NCI-H1417 treated with DMSO at 0.1 percent for 48 hours (cell line): ENCODE measurements around the gene BOK.

Experiments used
- DNase-seq: peaks from one replicate; lab custom pipeline; 2025; lab: John Stamatoyannopoulos, UW

The BOK gene

DNA sequence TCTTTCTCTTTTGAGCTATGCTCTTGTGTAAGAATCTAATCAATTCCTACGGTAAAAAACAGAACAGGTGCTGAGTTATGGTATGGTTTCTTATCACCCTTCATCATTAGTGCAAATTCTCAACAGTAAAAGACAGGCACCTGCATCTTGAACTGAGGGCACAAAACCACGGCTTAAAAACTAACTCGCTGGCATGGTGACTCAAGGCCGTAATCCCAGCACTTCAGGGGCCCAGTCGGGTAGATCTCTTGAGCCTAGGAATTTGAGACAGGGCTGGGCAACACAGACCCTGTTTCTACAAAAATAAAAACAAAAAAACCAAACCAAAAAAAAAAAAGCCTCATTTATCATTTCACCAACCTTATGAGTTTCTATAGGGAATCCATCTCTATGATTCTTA, 45.1 kb downstream of the BOK start:
- DNase-seq: no peak

DNA sequence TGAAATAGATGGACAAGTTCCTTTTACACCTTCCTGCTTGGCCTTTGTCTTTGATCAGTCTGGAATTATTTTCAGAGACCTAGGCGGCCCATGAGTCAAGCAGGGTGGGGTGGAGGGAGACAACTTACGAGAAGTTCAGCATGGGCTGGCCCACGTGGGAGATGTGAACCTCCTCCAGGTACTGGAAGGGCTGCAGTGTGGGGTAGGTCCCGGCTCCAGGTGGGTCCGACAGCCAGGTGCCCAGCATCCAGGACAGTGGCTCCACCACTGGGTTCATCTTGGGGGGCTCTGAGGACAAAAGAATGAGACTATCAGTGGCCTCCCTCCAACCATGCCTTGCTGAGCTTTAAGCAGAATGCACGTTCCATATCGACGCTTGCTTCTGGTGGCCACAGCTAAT, 47.6 kb downstream of the BOK start:
- DNase-seq: no peak

DNA sequence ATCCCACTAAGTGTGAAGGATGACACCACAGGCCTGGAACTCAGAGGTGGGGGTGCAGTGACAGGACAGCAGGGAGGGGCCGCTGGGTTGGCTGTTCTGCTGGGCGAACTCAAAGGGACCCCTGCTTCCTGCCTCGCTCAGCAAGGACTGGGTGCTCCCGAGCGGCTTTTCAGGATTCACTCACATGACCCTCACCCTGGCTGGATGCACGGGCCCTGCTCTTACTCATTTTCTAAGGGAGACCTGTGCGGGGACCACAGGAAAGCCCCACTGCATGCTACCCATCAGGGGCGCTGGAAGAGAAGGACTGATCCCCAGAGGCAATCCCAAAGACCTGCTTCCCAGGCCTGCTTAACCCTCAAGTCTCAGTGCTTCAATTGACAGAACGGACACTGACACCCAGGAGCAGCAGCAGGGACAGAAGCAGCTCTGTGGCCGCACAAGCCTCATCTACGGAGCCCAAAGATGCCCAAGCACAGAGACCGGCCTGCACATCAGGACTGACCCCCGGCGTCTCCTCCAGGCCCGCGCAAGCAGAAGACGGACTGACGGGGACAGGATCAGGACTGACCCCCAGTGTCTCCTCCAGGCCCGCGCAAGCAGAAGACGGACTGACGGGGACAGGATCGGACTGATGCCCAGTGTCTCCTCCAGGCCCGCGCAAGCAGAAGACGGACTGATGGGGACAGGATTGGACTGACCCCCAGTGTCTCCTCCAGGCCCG, 48.8 kb downstream of the BOK start:
- no peak for DNase-seq

DNA sequence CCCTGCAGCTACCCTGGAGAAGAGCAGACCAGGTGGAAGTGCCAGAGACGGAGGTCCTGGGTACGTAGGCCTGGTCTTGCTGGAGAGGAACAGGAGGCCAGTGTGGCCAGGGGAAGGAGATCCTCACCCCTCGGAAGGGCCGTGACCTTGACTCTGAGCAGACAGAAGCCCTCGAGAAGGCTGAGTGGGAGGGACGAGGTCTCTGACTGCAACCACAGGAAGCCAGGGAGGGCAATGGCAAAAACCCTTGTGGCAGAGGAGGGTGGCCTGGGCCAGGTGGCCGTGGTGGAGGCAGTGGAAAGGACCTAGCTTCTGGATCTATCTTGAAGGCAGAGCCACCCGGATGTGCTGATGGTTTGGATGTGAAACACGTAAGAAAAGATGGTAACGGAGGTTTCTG, 50.3 kb downstream of the BOK start:
- no peak for DNase-seq

DNA sequence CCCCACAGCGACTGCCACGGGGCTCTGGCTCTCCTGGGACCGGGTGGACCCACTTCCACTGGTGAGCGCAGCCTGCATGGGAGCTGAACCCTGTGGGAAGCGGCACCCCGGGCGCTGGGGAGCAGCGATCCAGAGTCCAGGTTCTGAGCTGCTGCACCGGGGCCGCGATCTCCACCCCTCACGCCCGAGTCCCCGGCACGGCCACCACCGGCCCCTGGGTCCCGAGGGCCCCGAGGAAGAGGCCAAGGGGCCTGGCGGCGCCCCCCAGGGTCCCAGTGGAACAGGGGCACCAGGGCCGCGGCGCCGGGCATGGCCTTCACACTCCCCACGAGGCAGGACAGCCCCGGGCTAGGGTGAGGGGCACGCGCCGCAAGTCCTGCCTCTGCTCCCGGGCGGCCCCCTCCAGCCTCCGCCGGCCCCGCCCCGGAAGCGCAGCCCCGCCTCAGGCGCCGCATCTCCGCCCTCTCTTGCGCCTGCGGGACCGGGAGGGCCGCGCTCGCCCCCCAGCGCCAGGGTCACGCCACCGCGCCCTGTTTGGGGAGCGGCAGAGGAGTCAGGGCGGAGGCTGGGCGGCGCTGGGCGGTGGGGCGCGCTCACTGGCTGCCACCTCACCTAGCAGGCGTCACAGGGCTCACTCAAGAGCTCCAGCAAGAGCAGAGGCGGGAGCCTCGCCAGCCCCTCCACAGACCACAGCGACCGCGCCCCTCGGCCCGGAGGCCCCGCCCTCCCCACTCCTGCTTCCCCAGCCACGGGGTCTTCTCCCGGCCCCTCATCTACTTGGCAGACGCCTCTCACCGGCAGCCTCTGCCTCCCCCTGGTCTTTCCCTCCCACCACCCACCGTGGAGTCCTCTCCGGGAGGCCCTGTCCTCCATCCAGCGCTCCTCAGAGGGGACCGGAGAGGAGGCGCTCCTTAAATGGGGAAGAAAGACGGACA, 51.6 kb downstream of the BOK start:
- no peak for DNase-seq

DNA sequence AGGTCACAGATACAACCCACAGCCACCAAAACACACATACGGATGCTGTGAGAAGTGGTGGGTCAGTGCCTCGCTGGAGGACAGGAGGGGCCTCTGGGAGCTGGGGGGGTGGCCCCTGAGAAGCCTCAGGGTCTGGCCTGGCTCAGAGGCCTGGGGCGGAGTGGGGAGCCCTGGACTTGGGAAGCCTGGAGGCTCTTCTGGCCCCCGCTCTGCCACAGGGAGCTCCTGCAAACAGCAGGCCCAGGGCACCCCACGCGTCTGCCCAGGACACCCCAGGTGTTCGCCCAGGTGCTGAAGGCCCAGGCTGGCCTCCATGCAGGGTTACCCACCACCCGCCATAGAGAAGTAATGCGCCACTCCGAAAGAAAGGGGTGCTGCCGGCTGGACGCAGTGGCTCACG, 52.5 kb downstream of the BOK start:
- DNase-seq: no peak

DNA sequence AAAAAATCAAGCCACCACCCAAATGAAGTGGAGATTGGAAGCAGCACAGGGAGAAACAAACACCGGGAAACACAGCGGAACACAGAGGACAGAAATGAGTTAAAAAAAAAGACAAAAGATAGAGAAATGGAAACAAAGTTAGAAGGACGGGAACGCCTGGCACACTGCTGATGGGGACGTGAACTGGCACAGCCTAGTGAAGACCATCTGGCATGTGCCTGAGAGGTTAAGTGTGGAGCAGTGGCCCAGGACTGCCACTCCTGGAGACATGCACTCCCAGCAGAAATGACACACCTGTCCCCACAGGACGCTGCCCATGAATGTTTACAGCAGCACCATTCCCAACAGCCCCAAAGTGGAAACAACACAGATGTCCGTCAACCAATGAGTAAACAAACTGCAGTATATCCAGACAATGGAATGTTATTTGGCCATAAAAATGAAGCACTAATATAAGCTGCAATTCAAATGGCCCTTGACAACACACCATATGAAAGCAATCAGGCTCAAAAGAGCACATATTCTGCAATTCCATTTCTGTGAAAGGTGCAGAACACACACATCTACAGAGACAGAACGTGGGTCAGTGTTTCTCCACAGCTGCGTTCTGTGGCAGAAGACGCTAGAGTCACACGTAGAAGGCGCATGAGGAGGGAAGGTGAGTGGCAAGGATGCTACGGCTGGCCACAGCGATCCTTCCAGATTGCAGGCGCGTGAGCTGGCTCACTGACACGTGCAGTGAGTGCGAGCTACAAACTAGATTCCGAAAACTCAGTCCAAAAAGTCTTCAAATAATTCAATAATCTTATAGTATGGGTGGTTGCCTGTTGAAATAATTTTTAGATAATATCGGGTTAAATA, 53.8 kb downstream of the BOK start:
- DNase-seq: no peak

DNA sequence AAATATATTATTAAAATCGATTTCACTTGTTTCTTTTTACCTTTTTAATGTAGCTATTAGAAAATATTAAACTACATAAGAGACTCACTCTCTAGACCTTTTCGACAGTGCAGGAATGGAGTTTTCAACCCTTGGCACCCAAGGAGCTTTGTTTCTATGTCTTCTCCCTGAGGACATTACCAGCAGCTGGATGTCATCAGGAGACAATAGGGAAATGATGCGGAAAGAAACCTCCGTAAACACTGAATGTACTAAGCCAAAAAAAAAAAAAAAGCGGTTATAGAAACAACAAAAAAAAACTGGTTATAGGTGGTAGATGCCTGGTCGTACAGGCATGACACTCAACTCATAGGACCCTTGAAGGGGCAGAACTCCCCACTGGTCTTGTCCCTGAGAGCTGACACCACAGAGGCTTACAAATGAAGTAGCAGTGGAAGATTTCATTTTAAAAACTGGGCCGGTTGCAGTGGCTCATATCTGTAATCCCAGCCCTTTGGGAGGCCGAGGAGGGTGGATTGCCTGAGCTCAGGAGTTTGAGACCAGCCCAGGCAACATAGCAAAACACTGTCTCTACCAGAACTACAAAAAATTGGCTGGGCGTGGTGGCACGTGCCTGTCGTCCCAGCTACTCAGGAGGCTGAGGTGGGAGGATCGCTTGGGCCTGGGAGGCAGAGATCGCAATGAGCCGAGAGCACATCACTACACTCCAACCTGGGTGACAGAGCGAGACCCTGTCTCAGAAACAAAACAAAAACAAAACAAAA, 54.7 kb downstream of the BOK start:
- DNase-seq: no peak

DNA sequence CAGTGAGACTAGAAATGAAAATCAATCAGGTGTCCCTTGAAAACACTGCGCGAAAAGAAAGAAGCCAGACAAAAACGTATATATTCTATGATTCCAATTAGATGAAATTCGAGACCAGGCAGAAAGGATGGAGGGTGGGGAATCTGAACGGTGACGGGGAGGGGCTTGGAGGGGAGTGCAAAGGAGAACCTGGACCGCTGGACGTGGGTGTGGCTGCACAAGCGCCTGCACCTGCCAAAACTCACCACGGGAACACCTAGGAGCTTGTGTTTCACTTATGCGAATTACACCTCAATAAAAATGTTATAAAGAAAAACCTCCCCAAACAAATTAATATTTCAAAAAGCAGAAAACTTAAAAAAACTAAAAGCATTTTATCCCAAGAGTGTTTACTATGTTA, 56.5 kb downstream of the BOK start:
- DNase-seq: no peak

DNA sequence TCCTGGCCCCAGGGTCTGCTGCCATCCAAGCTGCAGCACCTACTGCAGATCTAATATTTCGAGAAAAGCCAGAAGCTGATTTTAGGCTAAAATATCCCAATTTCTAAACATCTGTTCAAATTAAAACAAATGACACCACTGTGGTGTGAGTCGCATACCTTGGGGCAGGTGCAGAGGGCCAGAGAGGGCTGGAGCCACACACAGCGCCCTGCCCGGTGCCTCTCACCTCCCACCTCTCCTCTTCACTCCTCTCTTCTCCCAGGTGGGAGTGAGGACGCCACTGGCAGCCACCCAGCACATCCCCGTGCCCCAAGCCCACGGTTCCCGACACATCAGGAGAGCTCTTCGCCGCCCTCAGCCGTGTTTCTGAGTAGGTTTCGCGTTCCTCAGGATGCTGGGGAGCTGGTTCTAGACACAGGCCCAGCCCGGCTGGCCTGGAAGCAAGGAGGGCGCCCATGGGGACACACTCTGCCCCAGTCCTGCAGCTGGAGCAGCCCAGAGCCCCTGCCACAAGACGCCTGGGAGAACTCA, 57.0 kb downstream of the BOK start:
- no peak for DNase-seq

DNA sequence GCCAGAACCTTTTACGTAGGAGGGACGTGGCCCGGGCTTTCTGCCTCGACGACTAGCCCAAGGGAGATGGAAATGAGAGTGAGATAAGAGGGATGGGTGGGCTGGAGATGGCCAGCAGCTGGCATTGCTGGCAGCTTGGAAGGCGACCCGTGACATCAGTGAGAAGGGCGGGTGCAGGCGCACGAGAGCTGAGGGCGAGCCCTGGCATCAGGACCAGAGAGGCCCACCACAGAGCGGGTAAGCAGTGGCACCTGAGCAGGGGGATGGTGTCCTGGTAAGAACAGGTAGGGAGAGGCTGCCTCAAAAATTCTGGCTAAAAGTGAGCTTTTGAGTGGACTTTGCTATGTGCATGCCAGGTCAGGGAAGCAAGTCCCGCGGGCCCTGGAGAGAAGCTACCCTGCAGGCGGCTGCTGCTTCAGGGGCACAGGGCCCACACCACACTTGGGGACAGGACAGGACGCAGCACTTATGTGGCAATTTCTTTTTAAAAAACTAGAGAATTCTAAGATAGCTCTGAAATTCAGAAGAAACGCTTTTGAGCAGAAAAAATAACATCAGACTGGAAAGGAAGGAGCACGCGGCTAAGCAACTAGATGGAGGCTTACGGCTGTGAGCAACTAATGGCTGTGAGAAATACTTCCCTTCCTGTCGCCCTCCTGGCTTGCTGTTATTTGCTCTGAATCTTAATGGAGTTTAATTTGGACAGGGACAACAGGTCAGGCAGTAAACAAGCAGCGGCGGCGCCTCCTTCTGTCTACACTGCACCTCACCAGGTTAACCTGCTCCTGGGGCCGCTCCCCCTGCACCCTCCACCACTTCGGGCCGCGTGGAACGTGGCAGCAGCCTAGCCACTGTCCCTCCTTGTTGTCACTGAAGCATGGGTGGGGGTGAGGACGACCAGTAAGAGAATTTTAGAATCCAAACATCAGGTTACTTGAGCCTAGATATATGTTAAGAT, 57.9 kb downstream of the BOK start:
- no peak for DNase-seq

DNA sequence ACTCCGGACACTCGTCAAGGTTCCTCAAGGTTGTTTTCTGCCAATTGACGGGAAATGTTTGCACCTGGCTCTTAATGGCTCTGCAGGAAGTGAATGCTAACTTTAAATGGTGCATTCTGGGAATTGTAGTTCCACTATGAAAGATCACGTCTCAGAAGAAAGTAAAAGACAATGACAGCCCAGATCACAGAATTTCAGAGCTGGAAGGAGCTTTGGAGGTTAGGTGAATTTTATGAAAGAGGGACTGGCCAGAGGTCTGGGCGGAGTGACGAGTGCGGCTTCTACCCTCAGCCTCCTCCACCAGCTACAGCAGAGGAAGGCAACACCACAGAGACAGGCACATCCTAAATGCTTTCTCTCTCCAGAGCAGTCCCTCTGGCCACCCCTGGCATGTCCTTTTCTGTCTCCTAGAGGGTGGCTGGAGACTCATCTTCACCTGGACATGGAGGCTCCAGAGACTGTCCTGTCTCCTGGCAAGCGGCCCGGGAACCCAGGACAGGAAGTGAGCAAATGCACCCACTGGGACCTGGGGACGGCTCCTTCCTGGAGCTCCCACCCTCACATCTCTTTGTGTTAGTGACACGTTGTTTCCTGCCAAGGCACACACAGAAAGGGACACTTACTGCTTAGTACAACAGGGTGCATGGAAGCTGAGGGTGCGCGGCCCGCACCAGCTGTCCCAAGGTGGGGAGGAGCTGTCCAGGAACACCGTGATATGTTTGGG, 59.0 kb downstream of the BOK start:
- DNase-seq: no peak

DNA sequence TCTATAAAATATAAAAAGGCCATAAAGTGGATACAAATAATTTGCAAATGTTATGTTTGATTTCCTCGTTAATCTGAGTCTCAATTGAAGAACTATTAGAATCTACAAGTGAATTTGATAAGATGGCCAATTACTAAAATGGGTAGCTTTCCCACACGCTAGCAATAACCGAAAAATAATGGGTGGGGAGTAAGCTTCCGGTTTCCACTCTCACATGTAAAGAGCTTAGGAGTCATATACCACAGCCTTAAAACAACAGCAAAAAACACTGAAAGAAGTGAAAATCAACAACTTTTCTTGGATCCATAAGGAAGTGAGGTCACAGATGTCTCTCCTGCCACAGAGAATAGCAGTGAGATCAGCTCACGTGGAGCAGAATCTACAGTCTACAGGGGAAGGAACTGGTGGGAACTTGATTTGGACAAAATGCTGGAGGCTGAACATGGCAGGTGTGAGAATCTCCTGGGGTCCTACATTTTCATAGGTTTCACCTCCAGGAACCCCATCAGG, 59.8 kb downstream of the BOK start:
- no peak for DNase-seq

DNA sequence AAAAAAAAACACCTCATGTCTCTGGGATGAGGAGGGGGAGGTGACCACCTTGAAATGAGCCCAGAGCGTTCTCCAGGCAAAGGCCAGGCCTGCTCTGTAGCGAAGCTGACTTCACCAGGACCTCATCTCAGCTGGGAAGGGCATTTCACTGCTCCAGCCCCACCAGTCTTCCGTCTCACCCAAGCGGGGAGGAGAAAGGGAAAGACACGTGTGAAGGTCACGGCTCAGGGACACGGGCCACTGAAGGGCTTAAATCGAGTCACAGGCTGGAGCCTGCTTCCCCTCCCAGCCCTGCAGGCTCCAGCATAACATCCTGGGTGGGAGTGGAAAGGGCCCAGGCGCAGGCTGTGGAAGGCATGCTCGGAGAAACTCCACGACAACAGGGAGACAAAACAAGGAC, 60.3 kb downstream of the BOK start:
- DNase-seq: no peak

DNA sequence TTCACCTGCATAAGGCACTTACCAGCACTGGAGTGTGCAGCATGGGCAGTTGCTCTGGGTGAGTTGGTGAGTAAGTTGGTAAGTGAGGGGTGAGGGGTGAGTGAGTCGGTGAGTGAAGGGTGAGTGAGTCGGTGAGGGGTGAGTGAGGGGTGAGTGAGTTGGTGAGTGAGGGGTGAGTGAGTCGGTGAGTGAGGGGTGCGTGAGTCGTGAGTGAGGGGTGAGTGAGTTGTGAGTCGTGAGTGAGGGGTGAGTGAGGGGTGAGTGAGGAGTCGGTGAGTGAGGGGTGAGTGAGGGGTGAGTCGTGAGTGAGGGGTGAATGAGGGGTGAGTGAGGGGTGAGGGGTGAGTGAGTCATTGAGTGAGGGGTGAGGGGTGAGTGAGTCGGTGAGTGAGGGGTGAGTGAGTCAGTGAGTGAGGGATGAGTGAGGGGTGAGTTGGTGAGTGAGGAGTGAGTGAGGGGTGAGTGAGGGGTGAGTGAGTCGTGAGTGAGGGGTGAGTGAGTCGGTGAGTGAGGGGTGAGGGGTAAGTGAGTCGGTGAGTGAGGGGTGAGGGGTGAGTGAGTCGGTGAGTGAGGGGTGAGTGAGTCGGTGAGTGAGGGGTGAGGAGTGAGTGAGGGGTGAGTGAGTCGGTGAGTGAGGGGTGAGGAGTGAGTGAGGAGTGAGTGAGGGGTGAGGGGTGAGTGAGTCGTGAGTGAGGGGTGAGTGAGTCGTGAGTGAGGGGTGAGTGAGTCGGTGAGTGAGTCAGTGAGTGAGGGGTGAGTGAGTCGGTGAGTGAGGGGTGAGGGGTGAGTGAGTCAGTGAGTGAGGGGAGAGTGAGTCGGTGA, 61.3 kb downstream of the BOK start:
- no peak for DNase-seq

DNA sequence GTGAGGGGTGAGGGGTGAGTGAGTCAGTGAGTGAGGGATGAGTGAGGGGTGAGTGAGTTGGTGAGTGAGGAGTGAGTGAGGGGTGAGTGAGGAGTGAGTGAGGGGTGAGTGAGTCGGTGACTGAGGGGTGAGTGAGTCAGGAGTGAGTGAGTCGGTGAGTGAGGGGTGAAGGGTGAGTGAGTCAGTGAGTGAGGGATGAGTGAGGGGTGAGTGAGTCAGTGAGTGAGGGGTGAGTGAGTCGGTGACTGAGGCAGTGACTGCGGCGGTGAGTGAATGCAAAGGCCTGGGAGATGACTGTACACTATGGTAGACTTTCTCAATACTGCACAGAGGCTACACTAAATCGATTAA, 61.8 kb downstream of the BOK start:
- DNase-seq: no peak
